ENCODE data around the gene LHX5.

Gene LHX5

GRCh38 chr12:113478351-113479011 is 6.8 kb upstream of the LHX5 start:
- DNase-seq (ENCODE audit: low read depth): no peak
- TF ChIP-seq, protein P1, sequence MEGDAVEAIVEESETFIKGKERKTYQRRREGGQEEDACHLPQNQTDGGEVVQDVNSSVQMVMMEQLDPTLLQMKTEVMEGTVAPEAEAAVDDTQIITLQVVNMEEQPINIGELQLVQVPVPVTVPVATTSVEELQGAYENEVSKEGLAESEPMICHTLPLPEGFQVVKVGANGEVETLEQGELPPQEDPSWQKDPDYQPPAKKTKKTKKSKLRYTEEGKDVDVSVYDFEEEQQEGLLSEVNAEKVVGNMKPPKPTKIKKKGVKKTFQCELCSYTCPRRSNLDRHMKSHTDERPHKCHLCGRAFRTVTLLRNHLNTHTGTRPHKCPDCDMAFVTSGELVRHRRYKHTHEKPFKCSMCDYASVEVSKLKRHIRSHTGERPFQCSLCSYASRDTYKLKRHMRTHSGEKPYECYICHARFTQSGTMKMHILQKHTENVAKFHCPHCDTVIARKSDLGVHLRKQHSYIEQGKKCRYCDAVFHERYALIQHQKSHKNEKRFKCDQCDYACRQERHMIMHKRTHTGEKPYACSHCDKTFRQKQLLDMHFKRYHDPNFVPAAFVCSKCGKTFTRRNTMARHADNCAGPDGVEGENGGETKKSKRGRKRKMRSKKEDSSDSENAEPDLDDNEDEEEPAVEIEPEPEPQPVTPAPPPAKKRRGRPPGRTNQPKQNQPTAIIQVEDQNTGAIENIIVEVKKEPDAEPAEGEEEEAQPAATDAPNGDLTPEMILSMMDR (conservative IDR thresholded peaks at IDR 0.05; ENCODE audit: low read depth, low read length): no peak
- H3K4me3 ChIP-seq (ENCODE audit: low read depth, low read length): no peak overlapping the region

- TF ChIP-seq, protein P1 (conservative IDR thresholded peaks at IDR 0.05; ENCODE audit: low read depth, low read length): no peak
- no peak overlapping the region for H3K4me3 ChIP-seq (ENCODE audit: low read depth, low read length)
- no peak for DNase-seq (ENCODE audit: low read depth)
Measured at GRCh38 chr12:113477842-113478215, 6.2 kb upstream of the LHX5 start.

DNA sequence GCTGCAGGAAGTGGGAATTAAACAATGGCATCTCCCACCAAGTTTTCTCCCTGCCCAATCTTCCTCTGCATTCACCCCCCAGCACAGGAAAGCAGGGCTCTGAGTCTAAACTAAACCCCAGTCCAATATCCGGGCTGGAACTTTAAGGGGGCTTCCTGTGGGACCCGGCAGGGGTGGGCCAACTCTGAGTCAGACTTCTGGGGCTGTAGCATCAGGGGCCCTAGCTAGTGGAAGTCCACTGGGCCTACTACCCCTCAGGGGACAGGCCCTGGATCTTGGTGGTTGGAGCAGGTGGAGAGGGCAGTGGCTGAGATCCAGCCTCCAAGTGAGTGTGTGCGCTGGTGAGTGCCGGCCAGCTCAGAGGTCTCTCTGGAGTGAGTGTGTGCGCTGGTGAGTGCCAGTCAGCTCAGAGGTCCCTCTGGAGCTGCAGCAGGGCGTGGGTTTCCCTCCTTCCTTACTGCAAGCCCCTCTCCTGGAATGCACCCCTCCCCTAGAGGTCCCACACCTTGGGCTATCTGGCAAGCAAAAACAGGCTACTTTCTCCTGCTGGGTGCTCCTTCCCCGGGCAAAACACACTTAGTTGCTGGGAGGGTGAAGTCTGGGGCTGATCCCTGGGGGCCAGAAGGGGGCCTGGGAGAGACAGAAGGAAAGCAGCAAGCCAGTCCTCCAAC is 5.6 kb upstream of the LHX5 start:
- TF ChIP-seq, protein P1 (conservative IDR thresholded peaks at IDR 0.05; ENCODE audit: low read depth, low read length): no peak
- DNase-seq (ENCODE audit: low read depth): no peak
- H3K4me3 ChIP-seq (ENCODE audit: low read depth, low read length): no peak overlapping the region

GRCh38 chr12:113476176-113476986 is 4.7 kb upstream of the LHX5 start:
- no peak overlapping the region for H3K4me3 ChIP-seq (ENCODE audit: low read depth, low read length)
- TF ChIP-seq, protein P1 (conservative IDR thresholded peaks at IDR 0.05; ENCODE audit: low read depth, low read length): no peak
- DNase-seq (ENCODE audit: low read depth): no peak

GRCh38 chr12:113475451-113476175 is 3.9 kb upstream of the LHX5 start:
- DNase-seq (ENCODE audit: low read depth): no peak
- TF ChIP-seq, protein P1 (conservative IDR thresholded peaks at IDR 0.05; ENCODE audit: low read depth, low read length): no peak
- H3K4me3 ChIP-seq (ENCODE audit: low read depth, low read length): no peak overlapping the region

- DNase-seq (ENCODE audit: low read depth): no peak
- H3K4me3 ChIP-seq (ENCODE audit: low read depth, low read length): no peak overlapping the region
- TF ChIP-seq, protein P1 (conservative IDR thresholded peaks at IDR 0.05; ENCODE audit: low read depth, low read length): no peak
Measured at GRCh38 chr12:113474635-113475436, 3.2 kb upstream of the LHX5 start.

All from choroid plexus epithelial cell (primary cell).